GM12878 (cell line): Measurements from ENCODE around the gene M1AP. TPM values are rescaled to one million over a fixed set of nuclear protein-coding genes. Genes with fewer than 3 reads are reported as not detected.

Experiments used
- ATF7 ChIP-seq: fragments of 450-650 bp; IDR thresholded peaks from 2 replicates; pipeline ENCODE4 v1.6.1; 2016; ENCODE audit warnings: low read depth, mild to moderate bottlenecking
- BACH1 ChIP-seq: fragments of 450-650 bp; IDR thresholded peaks from 2 replicates; pipeline ENCODE4 v1.6.1; 2017; ENCODE audit warnings: mild to moderate bottlenecking, borderline replicate concordance
- BCL3 ChIP-seq: IDR thresholded peaks from 2 replicates; pipeline ENCODE4 v1.6.1; 2011; ENCODE audit warnings: borderline replicate concordance, low read depth, mild to moderate bottlenecking, moderate library complexity, low read length; ENCODE audit not compliant: insufficient read depth, poor library complexity, severe bottlenecking
- BHLHE40 ChIP-seq, 2 experiments: fragments of 450-650 bp in 1 of 2; IDR thresholded peaks; 2 replicates each; pipeline ENCODE4 v1.6.1; 2011 to 2017; ENCODE audit warnings: low read depth in 2 of 2, borderline replicate concordance in 1 of 2, improper control_type of control experiment in 1 of 2, low read length in 1 of 2, mild to moderate bottlenecking in 1 of 2
- CBFB ChIP-seq: IDR thresholded peaks from 2 replicates; pipeline ENCODE4 v1.6.1; 2016; ENCODE audit warnings: antibody characterized with exemption, low read depth
- DPF2 ChIP-seq: fragments of 450-650 bp; IDR thresholded peaks from 2 replicates; pipeline ENCODE4 v1.6.1; 2017; ENCODE audit warnings: mild to moderate bottlenecking
- GABPA ChIP-seq: IDR thresholded peaks from 2 replicates; pipeline ENCODE4 v1.6.1; 2014; ENCODE audit warnings: antibody characterized with exemption, low read depth, mild to moderate bottlenecking, inconsistent platforms
- GATAD2B ChIP-seq: fragments of 450-650 bp; conservative IDR thresholded peaks from 2 replicates; pipeline ENCODE4 v1.6.1; 2017; ENCODE audit warnings: low read depth, mild to moderate bottlenecking, moderate library complexity
- KLF5 ChIP-seq: fragments of 450-650 bp; IDR thresholded peaks from 2 replicates; pipeline ENCODE4 v1.6.1; 2014; ENCODE audit warnings: mild to moderate bottlenecking; ENCODE audit not compliant: partially characterized antibody
- NBN ChIP-seq: fragments of 450-650 bp; IDR thresholded peaks from 2 replicates; pipeline ENCODE4 v1.6.1; 2016
- NFXL1 ChIP-seq: fragments of 450-650 bp; IDR thresholded peaks from 2 replicates; pipeline ENCODE4 v1.6.1; 2017; ENCODE audit warnings: antibody characterized with exemption, mild to moderate bottlenecking, borderline replicate concordance
- NFYA ChIP-seq: IDR thresholded peaks from 2 replicates; pipeline ENCODE4 v1.6.1; 2011; ENCODE audit warnings: low read depth, mild to moderate bottlenecking, low read length, improper control_type of control experiment, borderline replicate concordance
- PAX8 ChIP-seq: fragments of 450-650 bp; IDR thresholded peaks from 2 replicates; pipeline ENCODE4 v1.6.1; 2017; ENCODE audit warnings: mild to moderate bottlenecking, moderate library complexity
- POLR2AphosphoS5 ChIP-seq: IDR thresholded peaks from 2 replicates; pipeline ENCODE4 v1.6.1; 2011; ENCODE audit warnings: mild to moderate bottlenecking, low read length, inconsistent platforms
- REST ChIP-seq: IDR thresholded peaks from 2 replicates; pipeline ENCODE4 v1.6.1; 2012; ENCODE audit warnings: mild to moderate bottlenecking, low read depth, low read length
- SIN3A ChIP-seq: IDR thresholded peaks from 2 replicates; pipeline ENCODE4 v1.6.1; 2012; ENCODE audit warnings: low read depth, low read length, improper control_type of control experiment
- SMAD1 ChIP-seq: fragments of 450-650 bp; IDR thresholded peaks from 2 replicates; pipeline ENCODE4 v1.6.1; 2018; ENCODE audit warnings: mild to moderate bottlenecking, low read depth; ENCODE audit not compliant: partially characterized antibody
- SP1 ChIP-seq: IDR thresholded peaks from one replicate; pipeline ENCODE4 v1.6.1; 2011; ENCODE audit warnings: low read depth, low read length
- SREBF2 ChIP-seq: IDR thresholded peaks from 2 replicates; pipeline ENCODE4 v1.6.1; 2012; ENCODE audit warnings: mild to moderate bottlenecking, low read length
- SRF ChIP-seq, 2 experiments: IDR thresholded peaks; 2 replicates each; pipeline ENCODE4 v1.6.1; 2011; ENCODE audit warnings: low read depth in 2 of 2, low read length in 2 of 2, mild to moderate bottlenecking in 1 of 2, moderate library complexity in 1 of 2
- TCF7 ChIP-seq: IDR thresholded peaks from 2 replicates; pipeline ENCODE4 v1.6.1; 2014; ENCODE audit warnings: antibody characterized with exemption, borderline replicate concordance
- USF2 ChIP-seq: IDR thresholded peaks from 2 replicates; pipeline ENCODE4 v1.6.1; 2011; ENCODE audit warnings: low read depth, low read length, improper control_type of control experiment, borderline replicate concordance
- YY1 ChIP-seq: IDR thresholded peaks from 2 replicates; pipeline ENCODE4 v1.6.1; 2011; ENCODE audit warnings: low read depth, mild to moderate bottlenecking, low read length
- ZBTB33 ChIP-seq: fragments of 450-650 bp; IDR thresholded peaks from 2 replicates; pipeline ENCODE4 v1.6.1; 2017; ENCODE audit warnings: mild to moderate bottlenecking
- ZNF274 ChIP-seq: IDR thresholded peaks from one replicate; pipeline ENCODE4 v1.8.0; 2011; ENCODE audit not compliant: insufficient read length, insufficient read depth
- polyA plus RNA-seq, 11 experiments: library from polyadenylated mRNA; depleted of rRNA in 4 of 11; unstranded in 6 of 11; stranded (reverse) in 5 of 11; fragments of >200 nt; fragmentation: Nextera tagmentation in 4 of 11; fragmentation: Illumina TruSeq in 1 of 11; extraction: Ambion mirVana in 4 of 11; extraction: Trizol in 1 of 11; gene quantifications; 1 replicate in 1 of 11; 2 replicates in 10 of 11; pipeline versions ENCODE4 v1.2.1 to v1.2.3, GENCODE V29; 2011 to 2016; ENCODE audit warnings: inconsistent platforms in 2 of 11, missing spikeins in 2 of 11, low read depth in 1 of 11
- total RNA-seq, 4 experiments: library from RNA; depleted of rRNA in 3 of 4; stranded (reverse); fragments of >200 nt in 3 of 4; fragmentation: Illumina TruSeq in 1 of 4; extraction: Trizol in 1 of 4; gene quantifications; 2 replicates each; pipeline versions ENCODE4 v1.2.1 to v1.2.3, GENCODE V29; 2013 to 2021

M1AP gene
- total and polyA plus RNA-seq, 10 of the 15 experiments (the other 5 are each of a cell fraction or from before 2014, with no cell fraction given), result 0.04 to 0.32 (median 0.16) TPM; not detected in 4

- no peak for TF ChIP-seq SMAD1
- no peak for TF ChIP-seq NFYA
- no peak for TF ChIP-seq GATAD2B
- no peak for TF ChIP-seq SIN3A
- TF ChIP-seq CBFB, result no peak
- TF ChIP-seq DPF2, result no peak
- no peak for TF ChIP-seq ZBTB33
- no peak for TF ChIP-seq REST
- no peak for TF ChIP-seq BCL3
- TF ChIP-seq SREBF2, result no peak
- TF ChIP-seq USF2, result no peak
- no peak for TF ChIP-seq BHLHE40 (IDR thresholded peaks at IDR 0.05; ENCODE audit: borderline replicate concordance in 1 of 2, low read depth in 2 of 2, low read length in 1 of 2)
- no peak for TF ChIP-seq SP1
- no peak for TF ChIP-seq BACH1
- TF ChIP-seq POLR2AphosphoS5, result no peak
- no peak for TF ChIP-seq NFXL1
- no peak for TF ChIP-seq NBN
- TF ChIP-seq ATF7, result 0 out of 2 replicates have a peak, but pooled peaks have one; percentile 17
- TF ChIP-seq PAX8, result no peak
- TF ChIP-seq KLF5, result no peak
- TF ChIP-seq GABPA, result peak; percentile 80
- TF ChIP-seq YY1, result no peak
- TF ChIP-seq SRF (IDR thresholded peaks at IDR 0.05; ENCODE audit: low read depth in 2 of 2, low read length in 2 of 2), result no peak
- TF ChIP-seq ZNF274, result no peak
- TF ChIP-seq TCF7, result no peak
Observed at GRCh38 chr2:74573747-74574562, 74.2 kb downstream of the M1AP start (continued).
